Measurements from ENCODE around the gene MACROD2.

- TF ChIP-seq POLR2AphosphoS5 (IDR thresholded peaks at IDR 0.05), result no peak
- TF ChIP-seq CTCF (IDR thresholded peaks at IDR 0.05), result no peak
- no peak for TF ChIP-seq EP300 (IDR thresholded peaks at IDR 0.05)
Measured at GRCh38 chr20:14830899-14831298, 835.6 kb downstream of the MACROD2 start.

Measured in suprapubic skin (tissue), 4 donors.